Caco-2 (cell line): Measurements from ENCODE around the gene NBAS. TPM values are rescaled to one million over a fixed set of nuclear protein-coding genes. Genes with fewer than 3 reads are reported as not detected.

Experiments
- BruUV-seq: library from RNA; stranded (reverse); fragments of 400-500 nt; replicated peaks from 2 replicates; lab custom pipeline; 2021; lab: Mats Ljungman, UMichigan
- CTCF ChIA-PET: fragments of 300-600 bp; sonication (Branson Sonifier 250); formaldehyde crosslinking; loops from one replicate; lab custom pipeline; 2022; ENCODE audit warnings: antibody characterized with exemption; lab: Charles Lee
- POLR2A ChIA-PET: fragments of 300-600 bp; sonication (Branson Sonifier 250); formaldehyde crosslinking; loops from one replicate; lab custom pipeline; 2022; ENCODE audit warnings: antibody characterized with exemption; lab: Charles Lee
- DNase-seq, 2 experiments: peaks; one replicate each; pipeline versions ENCODE4 v3.0.0 to v3.0.0-alpha.2; 2020 to 2022
- H3K27me3 ChIP-seq: replicated peaks from 2 replicates; pipeline ENCODE4 v1.6.0; 2011; ENCODE audit warnings: low read length; ENCODE audit not compliant: control insufficient read depth, insufficient read depth
- H3K36me3 ChIP-seq: 2 replicates; pipeline ENCODE4 v1.5.1; 2011; ENCODE audit warnings: low read length; ENCODE audit not compliant: control insufficient read depth, insufficient read depth
- H3K4me1 ChIP-seq: fragments of 250-450 bp; sonication (Bioruptor Pico); 2 replicates; pipeline ENCODE4 v1.5.1; 2020; ENCODE audit warnings: mild to moderate bottlenecking
- H3K4me3 ChIP-seq: 2 replicates; pipeline ENCODE4 v1.5.1; 2011; ENCODE audit warnings: low read depth, mild to moderate bottlenecking, control low read depth, low read length
- H3K9me3 ChIP-seq: fragments of 250-450 bp; sonication (Bioruptor Pico); 2 replicates; pipeline ENCODE4 v1.5.1; 2020; ENCODE audit warnings: mild to moderate bottlenecking, moderate library complexity
- H3K27ac Mint-ChIP-seq: one replicate; pipeline ENCODE4 v1.8.0; 2022; ENCODE audit warnings: mixed read lengths; ENCODE audit not compliant: unreplicated experiment
- H3K27me3 Mint-ChIP-seq: one replicate; pipeline ENCODE4 v1.8.0; 2022; ENCODE audit warnings: mixed read lengths; ENCODE audit not compliant: insufficient read depth, unreplicated experiment
- H3K36me3 Mint-ChIP-seq: one replicate; pipeline ENCODE4 v1.8.0; 2022; ENCODE audit warnings: mild to moderate bottlenecking, mixed read lengths; ENCODE audit not compliant: insufficient read depth, unreplicated experiment
- H3K4me1 Mint-ChIP-seq: one replicate; pipeline ENCODE4 v1.8.0; 2022; ENCODE audit warnings: low read depth, mixed read lengths; ENCODE audit not compliant: unreplicated experiment
- H3K4me3 Mint-ChIP-seq: one replicate; pipeline ENCODE4 v1.8.0; 2022; ENCODE audit warnings: mild to moderate bottlenecking, moderate library complexity, mixed read lengths; ENCODE audit not compliant: unreplicated experiment
- H3K9me3 Mint-ChIP-seq: one replicate; pipeline ENCODE4 v1.8.0; 2022; ENCODE audit warnings: mixed read lengths; ENCODE audit not compliant: unreplicated experiment
- CTCF ChIP-seq, 2 experiments: fragments of 200-600 bp in 1 of 2; IDR thresholded peaks; 1 replicate in 1 of 2; 2 replicates in 1 of 2; pipeline versions ENCODE4 v1.5.1 to v1.8.0; 2011 to 2022; ENCODE audit warnings: antibody characterized with exemption in 1 of 2, control low read depth in 1 of 2, inconsistent platforms in 1 of 2, low read depth in 1 of 2, low read length in 1 of 2, mild to moderate bottlenecking in 1 of 2, moderate library complexity in 1 of 2; ENCODE audit not compliant: insufficient read depth in 1 of 2, severe bottlenecking in 1 of 2, unreplicated experiment in 1 of 2
- intact Hi-C: fragments of 100-400 bp; cut with micrococcal nuclease; formaldehyde crosslinking; loops from one replicate; pipeline ENCODE4 v1.10.0; 2022; ENCODE audit not compliant: unreplicated experiment
- total RNA-seq: library from RNA; stranded (reverse); gene quantifications from 2 replicates; pipeline ENCODE4 v1.2.3, GENCODE V29; 2022

The NBAS gene
- total RNA-seq, 1 experiment from 2014 or later = 31.1 TPM

GRCh38 chr2:15584767-15585469 is 23.8 kb upstream of the NBAS start:
- DNase-seq = no peak
- intact Hi-C loops = no loop called here
- BruUV-seq = no TSS peak
- ChIA-PET POLR2A (no interaction called here), CTCF (no interaction called here)
- no peak overlapping the region for H3K4me3 Mint-ChIP-seq
- Histone ChIP-seq H3K27me3 (no peaks in the 10 kb centered on the region), H3K4me3 (no peak overlapping the region), H3K4me1 (no peaks in the 10 kb centered on the region), H3K36me3 (no peaks in the 10 kb centered on the region), H3K9me3 (no peaks in the 10 kb centered on the region)
- H3K4me1 Mint-ChIP-seq = no peaks in the 10 kb centered on the region
- TF ChIP-seq CTCF (IDR thresholded peaks at IDR 0.05; ENCODE audit: insufficient read depth in 1 of 2, low read depth in 1 of 2, low read length in 1 of 2, severe bottlenecking in 1 of 2, unreplicated experiment in 1 of 2) = no peak
- no peak overlapping the region for H3K27ac Mint-ChIP-seq
- no peaks in the 10 kb centered on the region for H3K9me3 Mint-ChIP-seq
- H3K36me3 Mint-ChIP-seq = no peaks in the 10 kb centered on the region
- H3K27me3 Mint-ChIP-seq = no peaks in the 10 kb centered on the region

- no peak for TF ChIP-seq CTCF (IDR thresholded peaks at IDR 0.05; ENCODE audit: insufficient read depth in 1 of 2, low read depth in 1 of 2, low read length in 1 of 2, severe bottlenecking in 1 of 2, unreplicated experiment in 1 of 2)
- POLR2A ChIA-PET = no interaction called here
- no peaks in the 10 kb centered on the region for H3K27me3 Mint-ChIP-seq
- Histone ChIP-seq H3K27me3 (no peaks in the 10 kb centered on the region), H3K36me3 (no peaks in the 10 kb centered on the region), H3K4me3 (no peak overlapping the region), H3K4me1 (no peaks in the 10 kb centered on the region), H3K9me3 (no peaks in the 10 kb centered on the region)
- no peaks in the 10 kb centered on the region for H3K4me1 Mint-ChIP-seq
- intact Hi-C loops = no loop called here
- DNase-seq = no peak
- no peaks in the 10 kb centered on the region for H3K36me3 Mint-ChIP-seq
- no peak overlapping the region for H3K4me3 Mint-ChIP-seq
- BruUV-seq = no TSS peak
- no peak overlapping the region for H3K27ac Mint-ChIP-seq
- CTCF ChIA-PET = no interaction called here
- no peaks in the 10 kb centered on the region for H3K9me3 Mint-ChIP-seq
Observed at GRCh38 chr2:15584316-15584715, 23.2 kb upstream of the NBAS start.

GRCh38 chr2:15583826-15584225 is 22.7 kb upstream of the NBAS start:
- Mint-ChIP-seq H3K4me3 (no peak overlapping the region), H3K9me3 (no peaks in the 10 kb centered on the region), H3K27me3 (peaks cover 2% of the 10 kb centered on the region), H3K4me1 (no peaks in the 10 kb centered on the region), H3K36me3 (no peaks in the 10 kb centered on the region), H3K27ac (no peak overlapping the region)
- ChIA-PET POLR2A (no interaction called here), CTCF (no interaction called here)
- TF ChIP-seq CTCF (IDR thresholded peaks at IDR 0.05; ENCODE audit: insufficient read depth in 1 of 2, low read depth in 1 of 2, low read length in 1 of 2, severe bottlenecking in 1 of 2, unreplicated experiment in 1 of 2) = no peak
- Histone ChIP-seq H3K4me1 (no peaks in the 10 kb centered on the region), H3K27me3 (no peaks in the 10 kb centered on the region), H3K9me3 (no peaks in the 10 kb centered on the region), H3K36me3 (no peaks in the 10 kb centered on the region), H3K4me3 (no peak overlapping the region)
- intact Hi-C loops = no loop called here
- DNase-seq = no peak
- no TSS peak for BruUV-seq
